Nephron (organoid): ENCODE measurements around the gene BCKDK.

Experiments
- H3K27ac Mint-ChIP-seq, 3 experiments: 2 replicates each; pipeline ENCODE4 v1.8.0; 2020; ENCODE audit warnings: mixed read lengths in 3 of 3, mild to moderate bottlenecking in 2 of 3, moderate library complexity in 1 of 3
- H3K27me3 Mint-ChIP-seq: 2 replicates; pipeline ENCODE4 v1.8.0; 2021; ENCODE audit warnings: low read depth, mild to moderate bottlenecking, moderate library complexity, mixed read lengths
- H3K36me3 Mint-ChIP-seq: 2 replicates; pipeline ENCODE4 v1.8.0; 2020; ENCODE audit warnings: low read depth, mixed read lengths
- H3K4me1 Mint-ChIP-seq: 2 replicates; pipeline ENCODE4 v1.8.0; 2020; ENCODE audit warnings: mixed read lengths
- H3K4me3 Mint-ChIP-seq, 3 experiments: 2 replicates each; pipeline ENCODE4 v1.8.0; 2020; ENCODE audit warnings: mild to moderate bottlenecking in 3 of 3, mixed read lengths in 3 of 3, moderate library complexity in 2 of 3
- H3K9me3 Mint-ChIP-seq: 2 replicates; pipeline ENCODE4 v1.8.0; 2020; ENCODE audit warnings: mixed read lengths
- TF ChIP-seq, protein P1 (sequence below), 3 experiments: fragments of 200-600 bp; sonication (generic); IDR thresholded peaks; one replicate each; pipeline ENCODE4 v1.5.0; 2021; ENCODE audit warnings: antibody characterized with exemption in 3 of 3; ENCODE audit not compliant: unreplicated experiment in 3 of 3

BCKDK gene

DNA sequence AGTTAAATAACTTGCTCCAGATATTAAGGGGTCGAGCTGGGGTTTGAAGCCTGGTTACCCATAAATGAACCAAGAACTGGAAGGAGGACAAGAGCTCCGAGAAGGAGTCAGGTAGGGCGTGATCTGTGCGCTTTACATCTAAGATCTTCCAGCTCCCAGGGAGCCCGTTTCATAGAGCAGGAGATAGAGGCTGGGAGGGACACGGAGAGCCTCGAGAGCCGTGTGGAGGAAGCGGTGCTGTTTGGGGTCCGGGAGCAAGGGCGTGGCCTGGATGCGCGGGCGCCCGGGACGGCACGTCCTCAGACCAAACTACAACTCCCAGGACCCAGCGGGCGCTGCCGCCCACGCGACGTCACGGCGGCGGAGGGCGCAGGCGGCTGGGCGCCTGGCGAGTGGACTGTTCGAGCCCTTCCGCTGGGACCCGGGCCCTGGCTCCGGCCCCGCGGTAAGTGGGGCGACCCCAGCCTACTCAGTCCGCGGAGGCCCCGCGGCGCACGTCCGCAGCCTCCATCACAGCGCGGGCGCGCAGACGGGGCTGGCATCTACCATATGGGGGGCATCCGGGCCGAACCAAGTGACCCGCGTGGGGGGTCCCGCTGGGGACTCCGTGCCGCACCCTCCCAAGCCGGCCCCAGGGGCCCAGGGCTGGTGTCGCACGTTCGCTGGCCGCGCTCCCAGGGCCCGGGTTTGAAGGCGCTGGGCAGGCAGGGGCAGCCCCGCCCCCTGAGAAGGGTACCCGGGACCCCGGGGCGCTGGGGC lies at the start of gene BCKDK:
BCKDK (plus strand) TSS at position 352 of the 759 bp plus-strand sequence. CDS start 838 bp downstream, outside the sequence.
- Mint-ChIP-seq H3K9me3 (no peaks in the 10 kb centered on the region), H3K27ac (peak within 1 kb of the TSS in 2 of 3 experiments; percentile 68 to 91)

DNA sequence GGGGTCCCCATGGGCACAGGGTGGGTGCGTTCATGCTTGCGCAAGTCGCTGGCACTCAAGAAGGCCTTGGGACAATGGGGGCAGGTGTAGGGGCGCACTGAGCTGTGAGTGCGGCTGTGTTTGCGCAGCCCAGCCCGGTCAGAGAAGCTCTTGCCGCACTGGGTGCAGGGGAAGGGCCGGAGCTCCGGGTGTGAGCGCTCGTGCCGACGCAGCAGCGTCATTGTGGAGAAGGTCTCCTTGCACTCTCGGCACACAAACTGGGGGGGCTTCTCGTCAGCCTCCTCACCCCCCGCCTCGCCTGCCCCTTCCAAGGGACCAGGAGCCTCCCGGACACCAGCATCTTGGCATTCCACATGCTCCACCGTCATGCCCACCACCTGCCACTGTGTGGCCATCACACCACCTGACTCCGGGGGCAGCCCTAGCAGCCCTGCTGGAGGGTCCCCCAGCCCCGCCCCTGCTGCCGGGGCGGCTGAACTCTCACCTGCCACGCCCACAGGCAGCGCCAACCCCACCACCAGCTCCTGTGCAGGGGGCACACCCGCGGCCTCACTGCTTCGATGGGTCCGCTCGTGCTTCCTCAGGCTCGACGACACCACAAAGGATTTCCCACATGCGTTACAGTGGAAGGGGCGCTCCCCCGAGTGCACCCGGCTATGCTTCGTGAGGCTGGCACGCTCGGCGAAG lies 46.9 kb upstream of the BCKDK start:
- H3K4me3 Mint-ChIP-seq: no peak overlapping the region
- peaks cover 33% of the 10 kb centered on the region for H3K36me3 Mint-ChIP-seq
- H3K27me3 Mint-ChIP-seq: no peaks in the 10 kb centered on the region
- H3K27ac Mint-ChIP-seq: no peak overlapping the region
- H3K4me1 Mint-ChIP-seq: peaks cover 20% of the 10 kb centered on the region
- TF ChIP-seq, protein P1, sequence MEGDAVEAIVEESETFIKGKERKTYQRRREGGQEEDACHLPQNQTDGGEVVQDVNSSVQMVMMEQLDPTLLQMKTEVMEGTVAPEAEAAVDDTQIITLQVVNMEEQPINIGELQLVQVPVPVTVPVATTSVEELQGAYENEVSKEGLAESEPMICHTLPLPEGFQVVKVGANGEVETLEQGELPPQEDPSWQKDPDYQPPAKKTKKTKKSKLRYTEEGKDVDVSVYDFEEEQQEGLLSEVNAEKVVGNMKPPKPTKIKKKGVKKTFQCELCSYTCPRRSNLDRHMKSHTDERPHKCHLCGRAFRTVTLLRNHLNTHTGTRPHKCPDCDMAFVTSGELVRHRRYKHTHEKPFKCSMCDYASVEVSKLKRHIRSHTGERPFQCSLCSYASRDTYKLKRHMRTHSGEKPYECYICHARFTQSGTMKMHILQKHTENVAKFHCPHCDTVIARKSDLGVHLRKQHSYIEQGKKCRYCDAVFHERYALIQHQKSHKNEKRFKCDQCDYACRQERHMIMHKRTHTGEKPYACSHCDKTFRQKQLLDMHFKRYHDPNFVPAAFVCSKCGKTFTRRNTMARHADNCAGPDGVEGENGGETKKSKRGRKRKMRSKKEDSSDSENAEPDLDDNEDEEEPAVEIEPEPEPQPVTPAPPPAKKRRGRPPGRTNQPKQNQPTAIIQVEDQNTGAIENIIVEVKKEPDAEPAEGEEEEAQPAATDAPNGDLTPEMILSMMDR (IDR thresholded peaks at IDR 0.05; ENCODE audit: unreplicated experiment in 3 of 3): no peak
- H3K9me3 Mint-ChIP-seq: no peaks in the 10 kb centered on the region

More for the DNA sequence above, at the start of gene BCKDK:
- Mint-ChIP-seq H3K27me3 (no peaks in the 10 kb centered on the region), H3K4me1 (peaks cover 13% of the 10 kb centered on the region), H3K36me3 (peaks cover 22% of the 10 kb centered on the region), H3K4me3 (peak within 1 kb of the TSS; percentile 88 to 90 (median 88))
- TF ChIP-seq, protein P1 (IDR thresholded peaks at IDR 0.05; ENCODE audit: unreplicated experiment in 3 of 3): no peak

DNA sequence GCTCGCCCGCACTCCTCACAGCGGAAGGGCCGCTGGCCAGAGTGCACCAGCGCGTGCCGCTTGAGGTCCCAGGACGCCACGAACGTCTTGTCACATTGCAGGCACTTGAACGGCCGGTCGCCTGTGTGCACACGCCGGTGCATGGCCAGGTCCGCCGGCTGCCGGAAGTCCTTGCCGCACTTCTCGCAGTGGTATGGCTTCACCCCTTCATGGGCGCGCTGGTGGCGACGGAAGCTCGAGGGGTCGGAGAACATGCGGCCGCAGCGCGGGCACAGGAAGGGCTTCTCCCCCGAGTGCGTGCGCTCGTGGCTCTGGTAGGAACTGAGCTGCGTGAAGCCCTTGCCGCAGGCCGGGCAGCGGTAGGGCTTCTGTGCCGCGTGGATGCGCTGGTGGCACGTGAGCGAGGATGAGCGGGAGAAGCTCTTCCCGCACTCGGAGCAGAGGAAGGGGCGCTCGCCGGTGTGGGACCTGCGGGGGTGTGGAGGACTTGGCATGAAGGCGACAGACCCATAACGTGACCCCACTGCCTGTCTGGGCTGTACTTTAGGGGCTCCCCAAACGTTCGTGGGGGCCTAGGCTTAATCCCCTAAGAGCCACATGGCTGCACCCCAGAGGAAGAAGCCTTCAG lies 46.3 kb upstream of the BCKDK start:
- H3K27ac Mint-ChIP-seq: no peak overlapping the region
- H3K4me3 Mint-ChIP-seq: no peak overlapping the region
- no peaks in the 10 kb centered on the region for H3K27me3 Mint-ChIP-seq
- H3K4me1 Mint-ChIP-seq: peaks cover 20% of the 10 kb centered on the region
- peaks cover 33% of the 10 kb centered on the region for H3K36me3 Mint-ChIP-seq
- TF ChIP-seq, protein P1 (IDR thresholded peaks at IDR 0.05; ENCODE audit: unreplicated experiment in 3 of 3): no peak
- no peaks in the 10 kb centered on the region for H3K9me3 Mint-ChIP-seq

DNA sequence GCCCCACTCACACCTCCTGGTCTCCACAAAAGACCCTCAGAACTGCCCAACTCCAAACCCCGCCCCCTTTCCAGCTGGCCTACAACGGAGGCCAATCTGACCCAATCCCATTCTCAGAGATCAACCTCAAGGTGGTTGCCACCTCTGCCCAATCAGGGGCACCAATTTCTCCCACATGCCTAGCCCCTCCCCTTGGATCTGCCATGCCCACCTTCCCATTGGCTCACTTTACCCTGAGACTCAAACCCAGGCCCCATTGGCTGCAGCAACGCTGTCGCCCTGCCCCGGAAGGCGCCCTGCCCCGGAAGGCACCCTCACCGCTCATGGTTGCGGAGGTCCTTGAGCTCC lies 44.7 kb upstream of the BCKDK start:
- TF ChIP-seq, protein P1 (IDR thresholded peaks at IDR 0.05; ENCODE audit: unreplicated experiment in 3 of 3): no peak
- Mint-ChIP-seq H3K9me3 (no peaks in the 10 kb centered on the region), H3K27me3 (no peaks in the 10 kb centered on the region), H3K4me1 (peaks cover 20% of the 10 kb centered on the region), H3K27ac (peak overlapping the region in 1 of 3 experiments; percentile 43), H3K4me3 (peak overlapping the region in 2 of 3 experiments; percentile 17 to 63), H3K36me3 (peaks cover 29% of the 10 kb centered on the region)

DNA sequence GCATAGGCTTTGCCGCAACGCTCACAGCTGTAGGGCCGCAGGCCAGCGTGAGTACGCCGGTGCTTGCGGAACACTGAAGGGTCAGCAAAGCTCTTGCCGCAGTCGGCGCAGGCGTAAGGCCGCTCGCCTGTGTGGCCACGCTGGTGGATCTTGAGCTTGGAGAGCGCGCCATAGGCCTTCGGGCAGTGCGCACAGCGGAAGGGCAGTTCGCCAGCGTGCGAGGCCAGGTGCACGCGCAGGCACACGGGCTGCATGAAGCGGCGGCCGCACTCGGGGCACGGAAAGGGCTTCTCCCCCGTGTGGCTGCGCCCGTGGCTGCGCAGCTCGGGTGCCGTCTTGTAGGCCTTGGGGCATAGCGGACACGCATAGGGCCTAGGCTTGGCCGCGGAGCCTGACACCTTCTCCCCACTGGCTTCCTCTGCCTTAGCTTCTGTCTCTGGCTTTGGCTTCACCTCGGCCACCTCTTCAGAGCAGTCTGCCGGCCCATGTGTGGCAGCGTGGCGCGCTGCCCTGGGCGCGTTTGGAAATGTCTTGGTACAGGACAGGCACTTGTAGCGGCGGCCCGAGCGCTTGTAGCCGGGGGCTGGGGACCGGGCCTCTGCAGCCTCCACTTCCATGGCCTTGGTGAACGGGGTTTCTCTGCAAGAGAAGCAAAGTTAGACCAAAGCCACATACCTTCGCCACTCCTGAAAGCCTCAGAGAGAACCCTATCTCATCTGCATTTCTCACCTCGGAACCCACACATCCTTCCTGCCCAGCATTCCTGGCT lies 44.2 kb upstream of the BCKDK start:
- H3K4me1 Mint-ChIP-seq: peaks cover 21% of the 10 kb centered on the region

More for the DNA sequence above, 44.2 kb upstream of the BCKDK start:
- peak overlapping the region in 1 of 3 experiments; percentile 71 for H3K4me3 Mint-ChIP-seq
- peak overlapping the region; percentile 87 to 97 (median 95) for H3K27ac Mint-ChIP-seq
- no peaks in the 10 kb centered on the region for H3K27me3 Mint-ChIP-seq
- TF ChIP-seq, protein P1 (IDR thresholded peaks at IDR 0.05; ENCODE audit: unreplicated experiment in 3 of 3): no peak
- peaks cover 29% of the 10 kb centered on the region for H3K36me3 Mint-ChIP-seq
- no peaks in the 10 kb centered on the region for H3K9me3 Mint-ChIP-seq
